SK-N-DZ (cell line): ENCODE data around the gene CYGB.

Experiments used
- DNase-seq: peaks from one replicate; pipeline ENCODE4 v3.0.0-alpha.2; 2015; ENCODE audit warnings: low spot score

The CYGB gene

GRCh38 chr17:76550712-76551615, 13.5 kb upstream of the CYGB start:
- no peak for DNase-seq

GRCh38 chr17:76549539-76549938, 12.0 kb upstream of the CYGB start:
- no peak for DNase-seq

- DNase-seq, result no peak
Measured at GRCh38 chr17:76549215-76549518, 11.7 kb upstream of the CYGB start.

- no peak for DNase-seq
Measured at GRCh38 chr17:76548378-76549214, 11.1 kb upstream of the CYGB start.

GRCh38 chr17:76547642-76548202, 10.2 kb upstream of the CYGB start:
- no peak for DNase-seq

- peak; percentile 84 for DNase-seq
Measured at GRCh38 chr17:76547183-76547641, 9.7 kb upstream of the CYGB start.

- DNase-seq, result no peak
Measured at GRCh38 chr17:76546556-76547182, 9.2 kb upstream of the CYGB start.

GRCh38 chr17:76545918-76546555, 8.5 kb upstream of the CYGB start:
- DNase-seq, result no peak

- peak; percentile 66 for DNase-seq
Measured at GRCh38 chr17:76544546-76545365, 7.2 kb upstream of the CYGB start.

GRCh38 chr17:76543826-76544545, 6.5 kb upstream of the CYGB start:
- DNase-seq, result peak; percentile 98

- DNase-seq, result no peak
Measured at GRCh38 chr17:76543482-76543825, 5.9 kb upstream of the CYGB start.

- no peak for DNase-seq
Measured at GRCh38 chr17:76542984-76543383, 5.5 kb upstream of the CYGB start.

GRCh38 chr17:76542566-76542971, 5.1 kb upstream of the CYGB start:
- DNase-seq, result no peak

GRCh38 chr17:76541739-76542454, 4.4 kb upstream of the CYGB start:
- peak; percentile 57 for DNase-seq

GRCh38 chr17:76540381-76541300, 3.1 kb upstream of the CYGB start:
- DNase-seq, result peak; percentile 98

GRCh38 chr17:76539631-76540271, 2.2 kb upstream of the CYGB start, which contains the start of gene PRCD:
TSS of gene PRCD (plus strand) at chr17:76540044. CDS start at chr17:76540142, 98 bp downstream.
- no peak for DNase-seq

- no peak for DNase-seq
Measured at GRCh38 chr17:76538941-76539570, 1.5 kb upstream of the CYGB start.
